ENCODE results near the gene FAM83B. TPM values are rescaled to one million over a fixed set of nuclear protein-coding genes. Genes with fewer than 3 reads are reported as not detected.
"Not testable (repeated sequence)": the region's sequence is repeated elsewhere in the genome, so short reads cannot be mapped to it uniquely, and the experiment has no call there.

The FAM83B gene
- total RNA-seq, 1 donor from 2014 or later, result not detected

DNA sequence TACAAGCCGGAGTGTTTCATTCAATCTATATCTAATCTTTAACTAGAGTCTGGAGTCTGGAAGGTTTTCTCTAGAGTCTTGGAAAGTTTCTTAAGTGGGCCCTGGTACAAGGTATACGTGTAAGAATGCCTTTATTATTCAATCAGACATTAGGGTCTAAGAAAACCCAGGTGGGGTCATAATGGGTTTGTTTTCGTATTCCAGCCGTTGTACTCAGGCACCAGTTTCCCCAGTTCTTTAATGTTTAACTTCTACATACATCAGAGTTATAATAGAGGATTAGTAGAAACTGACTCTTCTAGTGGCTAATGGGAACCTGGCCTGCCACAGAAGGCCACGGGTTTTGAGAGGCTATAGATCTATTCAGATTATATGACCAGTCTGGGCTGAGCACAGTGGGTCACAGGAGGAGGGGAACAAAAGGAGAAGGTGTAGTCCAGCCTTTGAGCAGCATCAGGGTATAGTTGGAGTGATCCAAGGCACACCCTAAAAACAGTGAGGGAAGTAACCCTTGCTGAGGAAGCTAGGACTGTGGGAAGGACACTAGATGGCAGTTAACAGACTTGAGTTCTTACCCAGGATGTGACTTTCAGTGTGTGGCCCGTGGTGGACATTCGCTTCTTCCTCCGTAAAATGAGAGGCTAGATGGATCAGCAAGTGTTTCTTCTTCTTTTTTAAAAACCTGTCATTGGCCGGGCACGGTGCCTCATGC is 15.5 kb downstream of the FAM83B start:
- DNase-seq (ENCODE audit: low read depth, low spot score), result no peak

DNA sequence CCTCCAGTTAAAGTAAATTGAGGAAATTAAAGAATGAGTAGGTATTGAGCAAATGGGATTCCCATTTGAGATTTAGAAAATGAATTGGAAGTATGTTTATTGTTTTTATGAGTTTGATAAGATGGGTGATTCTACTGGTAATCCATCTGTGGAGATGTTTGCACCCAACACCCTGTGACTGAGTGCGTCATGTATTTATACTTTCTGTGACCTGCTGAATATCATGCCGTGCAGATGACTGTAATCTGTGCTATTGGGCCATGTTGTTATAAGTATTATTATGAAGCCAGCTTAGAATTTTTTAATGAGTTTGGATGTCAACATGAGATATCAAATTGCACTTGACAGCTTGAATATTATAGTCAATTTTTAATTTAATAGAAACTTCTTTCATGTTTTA is 17.7 kb downstream of the FAM83B start:
- DNase-seq (ENCODE audit: low read depth, low spot score), result no peak

DNA sequence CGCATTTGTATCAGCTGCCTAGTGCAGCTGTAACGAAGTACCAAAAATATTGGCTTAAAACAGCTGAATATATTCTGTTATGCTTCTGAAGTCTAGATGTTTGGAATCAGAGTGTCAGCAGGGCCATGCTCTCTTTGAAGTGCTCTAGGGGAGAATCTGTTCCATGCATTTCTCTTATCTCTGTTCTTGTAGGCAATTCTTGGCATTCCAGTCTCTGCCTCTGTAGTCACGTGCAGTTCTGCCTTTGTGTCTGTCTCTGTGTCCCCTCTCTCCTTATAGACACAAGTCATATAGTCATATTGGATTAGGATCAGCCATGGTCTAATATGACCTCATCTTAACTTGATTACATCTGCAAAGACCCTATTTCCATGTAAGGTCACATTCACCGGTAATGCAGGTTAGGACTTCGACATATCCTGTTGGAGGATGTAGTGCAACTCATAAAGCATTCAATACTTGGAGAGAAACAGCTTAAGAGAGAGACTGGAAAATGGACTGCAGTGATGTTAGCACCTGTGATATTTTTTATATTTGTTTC is 18.6 kb downstream of the FAM83B start:
- DNase-seq (ENCODE audit: low read depth, low spot score), result no peak

DNA sequence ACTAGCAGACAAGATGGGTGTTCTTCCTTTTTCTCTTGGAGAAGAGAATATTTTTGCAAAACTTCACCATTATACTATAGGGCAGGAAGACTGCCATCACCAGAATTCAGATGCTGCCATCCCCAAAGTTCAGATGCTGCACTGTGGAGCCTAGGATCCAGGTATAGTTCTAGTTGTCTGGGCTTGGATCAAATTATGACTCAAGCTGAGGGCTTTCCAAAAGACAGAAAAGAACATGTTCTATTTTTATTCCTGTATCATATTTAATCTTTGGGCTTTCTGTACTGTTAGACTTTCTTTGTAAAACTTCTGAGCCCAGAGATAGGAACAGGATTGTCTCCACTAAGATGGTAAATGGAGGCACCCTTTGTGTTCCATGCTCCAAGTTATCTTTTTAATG is 22.0 kb downstream of the FAM83B start:
- no peak for DNase-seq (ENCODE audit: low read depth, low spot score)

- DNase-seq (ENCODE audit: low read depth, low spot score), result no peak
Observed at GRCh38 chr6:54873599-54873998, 27.0 kb downstream of the FAM83B start.

GRCh38 chr6:54874349-54875048 is 27.9 kb downstream of the FAM83B start:
- no peak for DNase-seq (ENCODE audit: low read depth, low spot score)

GRCh38 chr6:54875539-54875938 is 29.0 kb downstream of the FAM83B start:
- DNase-seq (ENCODE audit: low read depth, low spot score), result no peak

- no peak for DNase-seq (ENCODE audit: low read depth, low spot score)
Observed at GRCh38 chr6:54876365-54876764, 29.8 kb downstream of the FAM83B start.

- DNase-seq (ENCODE audit: low read depth, low spot score), result no peak
Observed at GRCh38 chr6:54876871-54877270, 30.3 kb downstream of the FAM83B start.

- no peak for DNase-seq (ENCODE audit: low read depth, low spot score)
Observed at GRCh38 chr6:54877713-54878317, 31.2 kb downstream of the FAM83B start.

DNA sequence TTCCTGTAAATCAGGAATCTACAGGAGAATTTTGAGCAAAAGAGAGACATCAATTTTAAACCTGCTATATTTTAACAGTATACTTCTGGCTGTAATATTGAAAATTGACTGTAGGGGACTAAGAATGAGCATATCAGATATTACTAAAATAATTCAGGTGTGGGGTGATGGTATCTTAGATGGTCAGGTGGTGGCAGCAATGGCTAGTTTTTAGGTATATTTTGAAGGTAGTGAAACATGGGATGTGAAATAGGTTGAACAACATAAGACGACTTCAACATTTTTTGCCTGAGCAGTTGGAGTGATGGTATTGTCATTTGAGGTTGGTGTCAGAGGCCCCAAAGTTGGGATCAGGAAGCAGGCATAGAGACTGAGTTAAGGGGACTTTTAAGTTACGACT is 32.1 kb downstream of the FAM83B start:
- no peak for DNase-seq (ENCODE audit: low read depth, low spot score)

DNA sequence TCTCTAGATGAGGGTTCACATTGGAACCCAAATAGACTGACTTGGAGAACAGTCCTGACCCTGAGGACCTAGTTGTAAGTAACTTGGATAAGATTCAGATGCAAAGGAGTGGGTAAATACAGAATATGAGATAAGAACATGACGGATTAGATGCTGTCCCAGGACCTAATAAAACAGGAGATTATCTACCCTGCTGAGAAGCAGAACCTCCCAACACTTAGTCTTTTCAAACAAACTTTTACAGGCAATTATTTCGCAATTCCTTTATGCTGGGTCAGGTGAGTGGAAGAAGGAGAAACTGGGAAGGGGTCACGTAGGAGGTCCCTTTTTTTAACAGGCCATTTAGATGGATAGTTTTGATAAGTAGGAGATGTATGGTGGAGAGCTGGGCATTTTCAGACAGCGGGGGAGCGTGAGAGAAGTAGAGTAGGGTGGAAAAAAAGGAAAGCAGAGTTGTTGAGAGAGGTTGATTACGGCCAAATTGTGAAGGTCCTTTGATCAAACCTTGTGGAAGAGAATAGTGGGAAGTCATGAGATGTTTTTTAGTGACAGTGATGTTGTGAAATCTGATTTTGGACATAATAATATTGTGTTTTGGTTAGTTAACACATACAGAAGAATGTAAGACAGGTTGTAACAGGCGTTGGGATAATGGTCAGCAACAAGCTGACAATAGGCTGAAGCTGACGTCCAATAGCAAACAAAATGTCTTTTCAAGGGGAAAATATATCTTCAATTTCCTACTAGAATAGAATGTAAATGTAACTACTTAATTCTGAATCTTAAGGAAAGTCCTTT is 32.8 kb downstream of the FAM83B start:
- DNase-seq (ENCODE audit: low read depth, low spot score), result no peak

- DNase-seq (ENCODE audit: low read depth, low spot score), result no peak
Observed at GRCh38 chr6:54881067-54881730, 34.6 kb downstream of the FAM83B start.

DNA sequence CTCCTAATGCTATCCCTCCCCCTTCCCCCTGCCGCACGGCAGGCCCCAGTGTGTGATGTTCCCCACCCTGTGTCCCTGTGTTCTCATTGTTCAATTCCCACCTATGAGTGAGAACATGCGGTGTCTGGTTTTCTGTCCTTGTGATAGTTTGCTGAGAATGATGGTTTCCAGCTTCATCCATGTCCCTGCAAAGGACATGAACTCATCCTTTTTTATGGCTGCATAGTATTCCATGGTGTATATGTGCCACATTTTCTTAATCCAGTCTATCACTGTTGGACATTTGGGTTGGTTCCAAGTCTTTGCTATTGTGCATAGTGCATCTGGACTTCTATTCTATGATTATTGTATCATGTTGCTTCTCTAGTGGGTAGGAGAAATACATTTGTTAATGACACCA is 35.3 kb downstream of the FAM83B start:
- not testable (repeated sequence) for DNase-seq (ENCODE audit: low read depth, low spot score)

DNA sequence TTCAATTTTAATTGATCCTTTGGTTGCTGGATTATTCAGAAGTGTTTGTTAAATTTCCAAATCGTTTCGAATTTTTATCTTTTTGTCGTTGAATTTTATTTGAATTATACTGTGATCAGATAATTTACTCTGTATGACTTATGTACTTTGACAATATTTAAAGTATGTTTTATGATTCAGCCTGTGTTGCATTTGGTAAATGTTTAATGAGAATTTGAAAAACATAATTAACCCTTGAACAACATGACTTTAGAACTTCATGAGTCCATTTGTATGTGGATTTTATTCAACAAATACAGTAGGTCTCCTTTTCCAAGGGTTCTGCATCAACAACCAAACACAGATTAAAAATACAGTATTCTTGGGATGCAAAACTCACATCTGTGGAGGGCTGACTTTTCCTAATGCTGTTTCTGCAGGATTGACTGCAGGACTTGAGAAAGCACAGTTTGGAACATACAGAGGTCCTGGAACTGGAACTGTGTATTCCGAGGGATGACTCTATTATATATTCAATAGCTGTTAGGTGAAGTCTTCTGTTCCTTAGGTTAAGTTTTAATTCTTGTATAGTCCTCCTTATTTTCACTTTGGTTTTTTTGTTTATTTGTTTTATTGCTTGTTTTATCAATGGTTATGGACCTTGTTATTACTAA is 40.5 kb downstream of the FAM83B start:
- DNase-seq (ENCODE audit: low read depth, low spot score), result no peak

- no peak for DNase-seq (ENCODE audit: low read depth, low spot score)
Observed at GRCh38 chr6:54891536-54891935, 45.0 kb downstream of the FAM83B start.

- no peak for DNase-seq (ENCODE audit: low read depth, low spot score)
Observed at GRCh38 chr6:54892831-54893230, 46.3 kb downstream of the FAM83B start.

DNA sequence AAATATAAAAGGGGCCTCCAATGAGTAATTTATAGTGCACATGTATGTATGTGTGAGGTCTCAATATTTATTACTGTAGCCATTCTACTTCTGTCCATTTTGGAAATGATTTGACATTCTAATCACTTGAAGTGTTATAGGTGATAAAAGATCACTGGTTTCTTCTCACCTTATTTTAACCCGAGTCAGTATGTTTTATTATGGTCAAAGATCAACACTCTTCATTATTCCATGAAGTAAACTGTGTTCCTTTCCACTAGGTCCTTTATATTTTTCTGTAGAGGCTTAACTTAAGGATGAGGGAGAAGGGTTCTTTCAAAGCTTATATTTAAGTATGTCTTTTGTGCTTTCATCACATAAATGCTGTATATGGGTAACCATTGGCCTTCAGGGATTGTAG is 47.2 kb downstream of the FAM83B start:
- no peak for DNase-seq (ENCODE audit: low read depth, low spot score)

GRCh38 chr6:54896302-54896701 is 49.7 kb downstream of the FAM83B start:
- DNase-seq (ENCODE audit: low read depth, low spot score), result no peak

DNA sequence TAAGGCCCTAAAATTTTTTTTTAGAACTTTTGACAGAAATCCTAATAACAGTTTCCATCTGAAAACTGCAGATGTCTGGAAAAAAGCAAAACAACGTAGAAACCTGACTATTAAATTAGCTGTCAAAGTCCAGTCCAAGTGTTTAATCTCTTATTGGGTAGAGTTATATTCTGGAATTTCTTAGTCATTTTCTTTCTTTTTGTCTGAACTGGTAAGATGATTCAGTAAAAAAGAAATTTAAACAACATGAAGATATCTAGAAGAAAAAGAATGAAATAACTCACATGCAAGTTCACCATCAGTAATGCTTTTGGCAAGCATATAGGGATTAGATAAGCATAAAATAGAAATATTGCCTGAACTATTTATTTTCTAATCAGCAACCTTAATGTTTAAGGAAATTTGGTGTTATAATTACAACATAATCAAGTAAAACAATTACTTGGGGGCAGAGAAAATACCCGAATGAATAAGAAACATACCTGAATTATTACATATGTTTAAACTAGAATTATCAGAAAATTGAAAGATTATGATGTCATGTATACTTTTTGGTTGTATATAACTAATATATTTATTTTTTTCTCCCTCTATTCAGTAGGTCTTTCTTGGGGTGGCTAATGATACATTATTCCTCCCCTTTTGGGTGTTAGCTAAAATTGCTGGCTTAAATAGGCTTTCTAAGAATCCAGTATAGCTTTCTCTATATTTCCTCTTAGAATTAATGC is 51.1 kb downstream of the FAM83B start:
- DNase-seq (ENCODE audit: low read depth, low spot score), result no peak

Measured in pulmonary artery endothelial cell (primary cell).